Muscle layer of colon (tissue), 2 donors: ENCODE data around the gene ARID3C.

Experiments
- H3K27ac ChIP-seq: one replicate; pipeline ENCODE4 v1.7.0; 2013; ENCODE audit warnings: low read depth, mild to moderate bottlenecking, low read length, moderate library complexity
- H3K27me3 ChIP-seq, 2 donors: one replicate each; pipeline ENCODE4 v1.7.0; 2013; ENCODE audit warnings: low read length in 2 of 2, mild to moderate bottlenecking in 2 of 2; ENCODE audit not compliant: insufficient read depth in 2 of 2, control insufficient read depth in 1 of 2
- H3K36me3 ChIP-seq: one replicate; pipeline ENCODE4 v1.7.0; 2013; ENCODE audit warnings: mild to moderate bottlenecking, low read length; ENCODE audit not compliant: insufficient read depth
- H3K4me1 ChIP-seq: one replicate; pipeline ENCODE4 v1.7.0; 2013; ENCODE audit warnings: mild to moderate bottlenecking, low read length; ENCODE audit not compliant: insufficient read depth
- H3K4me3 ChIP-seq, 2 donors: one replicate each; pipeline ENCODE4 v1.7.0; 2013; ENCODE audit warnings: low read length in 2 of 2, low read depth in 1 of 2, mild to moderate bottlenecking in 1 of 2, moderate library complexity in 1 of 2
- H3K9ac ChIP-seq: one replicate; pipeline ENCODE4 v1.7.0; 2013; ENCODE audit warnings: low read length
- H3K9me3 ChIP-seq: one replicate; pipeline ENCODE4 v1.7.0; 2013; ENCODE audit warnings: mild to moderate bottlenecking, low read length
- donor health status: abdominal sarcoma.
- donor health status: Adenocarcinoma of cecum.

Gene ARID3C

GRCh38 chr9:34577400-34578240 is 51.2 kb downstream of the ARID3C start:
- H3K27me3 ChIP-seq = peaks cover 19 to 37% of the 10 kb centered on the region in 2 donors
- H3K9ac ChIP-seq = no peak overlapping the region
- no peak overlapping the region for H3K4me3 ChIP-seq
- H3K36me3 ChIP-seq = no peaks in the 10 kb centered on the region
- H3K9me3 ChIP-seq = no peaks in the 10 kb centered on the region
- H3K4me1 ChIP-seq = peaks cover 4% of the 10 kb centered on the region
- no peak overlapping the region for H3K27ac ChIP-seq

DNA sequence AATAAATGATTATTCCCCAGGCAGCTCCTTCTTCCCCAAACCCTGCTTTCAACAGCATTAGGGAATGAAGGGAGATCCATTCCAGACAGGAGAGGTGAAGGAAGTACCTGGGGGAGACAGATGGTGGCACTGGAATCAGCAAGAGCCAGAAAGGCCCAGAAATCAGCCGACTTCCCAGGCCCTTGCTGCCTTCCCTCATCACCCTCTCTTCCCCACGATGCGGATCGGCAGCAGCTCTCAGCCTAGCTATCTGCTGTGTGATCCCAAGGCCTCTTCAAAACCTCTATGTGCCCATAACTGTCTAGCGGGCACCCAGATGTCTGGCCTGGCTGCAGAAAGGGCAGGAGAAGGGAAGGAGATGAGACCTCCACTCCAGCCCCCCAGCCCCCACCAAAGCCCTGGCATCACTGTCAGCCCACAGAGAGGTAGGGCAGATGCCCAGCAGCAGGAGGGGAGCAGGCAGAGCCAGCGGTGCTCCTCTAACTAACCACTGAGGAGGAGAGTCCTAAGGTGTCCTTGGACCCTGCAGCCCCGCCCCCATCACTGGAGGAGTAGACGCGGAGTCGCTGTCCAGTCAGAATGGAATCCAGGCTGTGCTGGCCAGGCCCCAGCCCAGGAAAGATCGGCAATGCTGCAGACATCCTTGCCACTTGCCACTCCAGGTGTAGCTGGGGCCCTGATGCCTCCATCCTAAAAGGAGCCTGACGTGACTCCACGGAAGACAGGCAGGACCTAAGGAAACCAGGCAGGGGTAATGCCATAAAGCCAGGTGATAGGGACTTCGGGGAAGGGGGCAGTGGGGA is 52.1 kb downstream of the ARID3C start:
- peaks cover 19 to 41% of the 10 kb centered on the region in 2 donors for H3K27me3 ChIP-seq
- no peak overlapping the region for H3K9ac ChIP-seq
- no peaks in the 10 kb centered on the region for H3K36me3 ChIP-seq
- H3K9me3 ChIP-seq = no peaks in the 10 kb centered on the region
- peaks cover 4% of the 10 kb centered on the region for H3K4me1 ChIP-seq
- no peak overlapping the region for H3K4me3 ChIP-seq
- no peak overlapping the region for H3K27ac ChIP-seq

- Histone ChIP-seq H3K9me3 (no peaks in the 10 kb centered on the region), H3K9ac (no peak overlapping the region), H3K27me3 (peaks cover 19 to 41% of the 10 kb centered on the region in 2 donors), H3K4me1 (peaks cover 4% of the 10 kb centered on the region), H3K27ac (no peak overlapping the region), H3K4me3 (no peak overlapping the region), H3K36me3 (no peaks in the 10 kb centered on the region)
These were observed 52.8 kb downstream of the ARID3C start for GRCh38 chr9:34575862-34576596.

GRCh38 chr9:34575241-34575640 is 53.6 kb downstream of the ARID3C start:
- H3K4me1 ChIP-seq = peaks cover 4% of the 10 kb centered on the region
- H3K27ac ChIP-seq = no peak overlapping the region
- H3K9me3 ChIP-seq = no peaks in the 10 kb centered on the region
- no peak overlapping the region for H3K9ac ChIP-seq
- H3K36me3 ChIP-seq = no peaks in the 10 kb centered on the region
- peaks cover 19 to 34% of the 10 kb centered on the region in 2 donors for H3K27me3 ChIP-seq
- no peak overlapping the region for H3K4me3 ChIP-seq

DNA sequence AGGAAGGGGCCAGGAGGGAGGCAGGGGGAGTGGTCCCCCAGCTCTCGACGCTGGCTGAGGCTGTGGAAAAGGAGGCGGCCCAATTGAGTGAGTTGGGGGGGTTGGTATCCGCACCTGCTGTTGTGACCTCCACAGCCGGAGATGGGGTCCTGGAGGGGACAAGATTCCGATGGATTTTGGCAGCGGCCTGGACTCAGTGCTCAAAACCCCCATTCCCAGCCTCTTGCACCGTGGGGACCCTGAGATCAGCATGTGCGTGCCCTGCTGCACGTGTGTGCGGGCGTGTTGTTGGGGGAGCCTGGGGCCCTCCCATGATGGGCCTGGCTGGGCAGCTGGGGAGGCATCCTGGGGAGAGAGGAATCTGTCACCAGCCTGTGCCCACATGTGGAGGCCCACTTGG is 54.3 kb downstream of the ARID3C start:
- Histone ChIP-seq H3K9ac (no peak overlapping the region), H3K27ac (no peak overlapping the region), H3K27me3 (peaks cover 19 to 27% of the 10 kb centered on the region in 2 donors), H3K9me3 (no peaks in the 10 kb centered on the region), H3K4me3 (no peak overlapping the region), H3K36me3 (no peaks in the 10 kb centered on the region), H3K4me1 (peaks cover 4% of the 10 kb centered on the region)

DNA sequence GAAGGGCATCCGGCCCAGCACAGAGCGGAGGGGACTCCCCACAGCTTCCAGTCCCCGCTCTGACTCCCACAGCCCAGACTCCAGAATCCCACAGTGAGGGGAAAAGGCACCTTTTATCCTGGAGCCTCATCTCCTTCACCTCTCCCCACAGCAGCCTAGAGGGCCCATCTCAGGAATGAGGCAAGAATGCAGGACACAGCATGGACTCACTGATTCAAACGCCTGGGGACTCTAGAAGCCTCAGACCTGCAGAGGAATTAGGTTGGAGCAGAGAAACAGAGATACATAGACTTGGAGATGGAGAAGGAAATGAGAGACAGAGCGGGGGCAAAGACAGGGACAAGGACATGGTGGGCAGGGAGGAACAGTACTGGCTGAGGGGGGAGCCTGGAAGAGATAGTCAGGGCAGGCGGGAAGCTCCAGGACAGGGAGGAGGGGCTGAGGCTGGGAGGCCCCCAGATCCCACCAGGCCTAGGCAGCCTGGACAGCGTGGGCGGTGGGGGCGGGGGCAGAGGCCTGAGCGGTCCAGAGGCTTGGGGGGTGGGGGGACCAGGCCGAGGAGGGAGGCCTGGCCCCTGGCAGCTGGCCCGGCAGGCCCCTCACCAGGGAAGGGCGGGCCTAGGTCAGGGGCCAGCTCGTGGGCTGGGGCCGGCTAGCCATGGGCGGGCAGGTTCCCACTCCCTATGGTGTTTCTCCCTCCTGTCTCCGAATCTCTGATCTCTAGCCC is 55.1 kb downstream of the ARID3C start:
- H3K9ac ChIP-seq = no peak overlapping the region
- peaks cover 4% of the 10 kb centered on the region for H3K4me1 ChIP-seq
- H3K36me3 ChIP-seq = no peaks in the 10 kb centered on the region
- peaks cover 16 to 22% of the 10 kb centered on the region in 2 donors for H3K27me3 ChIP-seq
- no peak overlapping the region for H3K27ac ChIP-seq
- no peaks in the 10 kb centered on the region for H3K9me3 ChIP-seq
- no peak overlapping the region for H3K4me3 ChIP-seq

DNA sequence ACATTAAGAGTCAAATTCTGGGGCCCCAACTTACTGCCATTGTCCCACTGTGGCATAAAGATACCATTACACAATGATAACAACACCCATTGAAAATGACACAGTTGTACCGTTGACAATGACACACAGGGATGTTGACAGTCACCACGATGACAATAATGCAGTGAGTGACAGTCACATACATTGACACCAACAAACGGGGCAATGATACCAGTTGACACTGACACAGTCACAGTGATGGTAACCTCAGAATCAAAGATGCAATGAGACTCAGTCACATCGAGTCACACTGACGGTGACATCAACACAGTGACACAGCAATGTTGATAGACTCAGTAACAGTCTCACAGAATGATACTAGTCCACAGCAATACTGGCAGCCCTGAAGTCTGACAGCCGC is 56.2 kb downstream of the ARID3C start:
- Histone ChIP-seq H3K9me3 (no peaks in the 10 kb centered on the region), H3K4me1 (no peaks in the 10 kb centered on the region), H3K27me3 (peaks cover 9 to 15% of the 10 kb centered on the region in 2 donors), H3K9ac (no peak overlapping the region), H3K27ac (no peak overlapping the region), H3K36me3 (no peaks in the 10 kb centered on the region), H3K4me3 (no peak overlapping the region)

DNA sequence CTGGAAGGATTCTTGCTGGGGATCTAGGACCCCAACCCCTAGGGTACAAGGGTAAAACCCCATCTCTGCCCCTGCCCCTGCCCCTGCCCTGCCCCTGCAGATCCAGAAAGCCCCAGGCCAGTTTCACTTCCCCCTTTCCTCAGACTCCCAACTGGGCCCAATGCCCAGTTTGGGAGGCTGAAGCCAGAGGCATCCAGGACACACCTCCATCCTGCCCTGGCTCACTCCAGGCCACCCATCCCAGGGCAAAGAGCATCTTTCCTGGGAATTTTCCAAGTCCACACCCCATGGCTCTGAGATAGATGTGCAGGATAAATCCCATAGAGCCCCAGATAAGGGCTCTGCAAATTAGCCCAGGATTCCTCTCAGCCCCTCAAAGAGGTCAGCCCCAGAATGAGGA is 56.8 kb downstream of the ARID3C start:
- Histone ChIP-seq H3K27ac (no peak overlapping the region), H3K27me3 (peaks cover 5 to 14% of the 10 kb centered on the region in 2 donors), H3K4me1 (no peaks in the 10 kb centered on the region), H3K9ac (no peak overlapping the region), H3K9me3 (no peaks in the 10 kb centered on the region), H3K4me3 (no peak overlapping the region), H3K36me3 (no peaks in the 10 kb centered on the region)

DNA sequence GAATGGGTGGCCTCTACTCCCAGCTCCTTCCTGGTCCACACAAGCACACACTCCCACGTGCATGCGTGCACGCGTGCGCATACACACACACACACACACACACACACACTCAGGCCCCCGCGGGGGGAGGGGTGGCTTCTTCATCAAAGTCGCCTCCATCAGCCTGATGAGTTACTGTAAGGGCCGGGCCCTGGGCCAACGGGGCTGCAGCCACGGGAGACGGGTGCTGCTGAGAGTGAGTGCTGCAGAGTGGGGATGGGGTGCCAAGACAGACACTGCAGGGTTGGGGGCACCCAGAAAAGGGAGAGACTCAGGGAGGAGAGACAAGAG is 57.4 kb downstream of the ARID3C start:
- H3K9ac ChIP-seq = no peak overlapping the region
- H3K27me3 ChIP-seq = peaks cover 0 to 11% of the 10 kb centered on the region in 2 donors
- H3K4me3 ChIP-seq = no peak overlapping the region
- H3K36me3 ChIP-seq = no peaks in the 10 kb centered on the region
- no peaks in the 10 kb centered on the region for H3K9me3 ChIP-seq
- no peak overlapping the region for H3K27ac ChIP-seq
- H3K4me1 ChIP-seq = no peaks in the 10 kb centered on the region
